H1 (cell line): ENCODE measurements around the gene FGF1. TPM values are rescaled to one million over a fixed set of nuclear protein-coding genes. Genes with fewer than 3 reads are reported as not detected.

Source experiments
- CTCF ChIA-PET: fragments of 300-600 bp; sonication (Branson Sonifier 250); formaldehyde crosslinking; loops from one replicate; lab custom pipeline; 2021; ENCODE audit not compliant: partially characterized antibody; lab: Charles Lee
- POLR2A ChIA-PET: fragments of 300-600 bp; sonication (Branson Sonifier 250); formaldehyde crosslinking; loops from one replicate; lab custom pipeline; 2021; ENCODE audit warnings: inconsistent platforms; ENCODE audit not compliant: partially characterized antibody; lab: Charles Lee
- DNase-seq, 2 experiments: peaks; one replicate each; pipeline versions ENCODE4 v3.0.0 to v3.0.0-alpha.2; 2010 to 2022; ENCODE audit warnings: low spot score in 2 of 2, low read depth in 1 of 2, mixed read lengths in 1 of 2
- FAIRE-seq: peaks from 2 replicates; lab custom pipeline; 2011; peaks lifted over from hg19 to GRCh38; lab: Jason Lieb, UNC
- H2AFZ ChIP-seq: 2 replicates; pipeline ENCODE4 v1.8.1; 2012; ENCODE audit warnings: low read length, inconsistent platforms
- H2AK5ac ChIP-seq: 2 replicates; pipeline ENCODE4 v1.6.1; 2013; ENCODE audit warnings: low read depth, low read length
- H2BK120ac ChIP-seq: replicated peaks from 2 replicates; pipeline ENCODE3; 2013; ENCODE audit warnings: low read depth, low read length, inconsistent platforms
- H2BK12ac ChIP-seq: 2 replicates; pipeline ENCODE4 v1.6.1; 2013; ENCODE audit warnings: low read depth, low read length
- H2BK15ac ChIP-seq: 2 replicates; pipeline ENCODE4 v1.6.1; 2013; ENCODE audit warnings: low read length
- H2BK20ac ChIP-seq: 2 replicates; pipeline ENCODE4 v1.6.1; 2013; ENCODE audit warnings: low read length
- H2BK5ac ChIP-seq: 2 replicates; pipeline ENCODE4 v1.6.1; 2013; ENCODE audit warnings: low read depth, low read length
- H3K14ac ChIP-seq: 2 replicates; pipeline ENCODE4 v1.6.1; 2013; ENCODE audit warnings: inconsistent platforms; ENCODE audit not compliant: insufficient read length
- H3K18ac ChIP-seq: 2 replicates; pipeline ENCODE4 v1.6.1; 2013; ENCODE audit warnings: low read length; ENCODE audit errors: extremely low read depth
- H3K23ac ChIP-seq: 2 replicates; pipeline ENCODE4 v1.6.1; 2013; ENCODE audit warnings: inconsistent platforms; ENCODE audit not compliant: insufficient read length
- H3K23me2 ChIP-seq: 2 replicates; pipeline ENCODE4 v1.6.1; 2013; ENCODE audit warnings: low read depth, low read length
- H3K27ac ChIP-seq: 2 replicates; pipeline ENCODE4 v1.6.1; 2011; ENCODE audit warnings: low read depth, low read length, inconsistent platforms
- H3K27me3 ChIP-seq, 4 experiments: replicated peaks in 1 of 4; 1 replicate in 1 of 4; 2 replicates in 3 of 4; pipeline versions ENCODE4 v1.6.1 to v1.8.1; 2011 to 2013; ENCODE audit warnings: low read length in 3 of 4, mild to moderate bottlenecking in 3 of 4, inconsistent platforms in 2 of 4, mixed read lengths in 2 of 4, moderate library complexity in 1 of 4; ENCODE audit not compliant: control insufficient read depth in 3 of 4, insufficient read depth in 3 of 4; ENCODE audit errors: extremely low read depth in 1 of 4
- H3K36me3 ChIP-seq, 4 experiments: 2 replicates each; pipeline versions ENCODE4 v1.6.1 to v1.8.1; 2011 to 2013; ENCODE audit warnings: mild to moderate bottlenecking in 4 of 4, low read length in 3 of 4, moderate library complexity in 2 of 4, control low read depth in 1 of 4, inconsistent platforms in 1 of 4; ENCODE audit not compliant: insufficient read depth in 4 of 4, control insufficient read depth in 2 of 4
- H3K4ac ChIP-seq: replicated peaks from 2 replicates; pipeline ENCODE3; 2013; ENCODE audit warnings: low read length, low read depth, mixed read lengths, inconsistent platforms; ENCODE audit not compliant: insufficient read length
- H3K4me1 ChIP-seq, 4 experiments: replicated peaks in 1 of 4; 1 replicate in 1 of 4; 2 replicates in 3 of 4; pipeline versions ENCODE4 v1.6.1 to v1.8.1; 2011 to 2013; ENCODE audit warnings: low read length in 3 of 4, inconsistent platforms in 2 of 4, mixed read lengths in 1 of 4; ENCODE audit not compliant: insufficient read depth in 4 of 4, control insufficient read depth in 3 of 4
- H3K4me2 ChIP-seq, 2 experiments: 2 replicates each; pipeline versions ENCODE4 v1.6.1 to v1.8.1; 2011 to 2013; ENCODE audit warnings: low read depth in 2 of 2, low read length in 2 of 2, control low read depth in 1 of 2, inconsistent platforms in 1 of 2, mild to moderate bottlenecking in 1 of 2; ENCODE audit not compliant: insufficient read depth in 1 of 2
- H3K4me3 ChIP-seq, 4 experiments: fragments of 200-600, 300-600 bp in 1 of 4; sonication (generic), shearing (Covaris generic), sonication (Bioruptor Twin) in 1 of 4; 2 replicates each; pipeline versions ENCODE4 v1.5.1 to v1.8.1; 2011 to 2016; ENCODE audit warnings: low read length in 4 of 4, low read depth in 3 of 4, control low read depth in 2 of 4, inconsistent platforms in 2 of 4, mild to moderate bottlenecking in 2 of 4, mixed read lengths in 1 of 4, moderate library complexity in 1 of 4; ENCODE audit not compliant: insufficient read depth in 2 of 4; ENCODE audit errors: extremely low read depth in 1 of 4
- H3K56ac ChIP-seq: replicated peaks from 2 replicates; pipeline ENCODE3; 2013; ENCODE audit warnings: low read depth, mild to moderate bottlenecking, mixed read lengths, low read length, inconsistent platforms; ENCODE audit not compliant: insufficient read length
- H3K79me1 ChIP-seq: 2 replicates; pipeline ENCODE4 v1.6.1; 2013; ENCODE audit warnings: low read depth, low read length, control low read depth
- H3K79me2 ChIP-seq, 2 experiments: 2 replicates each; pipeline versions ENCODE4 v1.6.1 to v1.8.1; 2012 to 2013; ENCODE audit warnings: low read length in 2 of 2, mild to moderate bottlenecking in 2 of 2, inconsistent platforms in 1 of 2; ENCODE audit not compliant: insufficient read depth in 2 of 2, control insufficient read depth in 1 of 2
- H3K9ac ChIP-seq, 4 experiments: replicated peaks in 1 of 4; 1 replicate in 1 of 4; 2 replicates in 3 of 4; pipeline versions ENCODE4 v1.6.1 to v1.8.1; 2011 to 2013; ENCODE audit warnings: low read depth in 3 of 4, low read length in 3 of 4, control low read depth in 2 of 4, mild to moderate bottlenecking in 2 of 4, moderate library complexity in 2 of 4, inconsistent platforms in 1 of 4; ENCODE audit errors: extremely low read depth in 1 of 4
- H3K9me3 ChIP-seq, 2 experiments: 2 replicates each; pipeline versions ENCODE4 v1.6.1 to v1.8.1; 2012 to 2013; ENCODE audit warnings: mild to moderate bottlenecking in 2 of 2, moderate library complexity in 2 of 2, control low read depth in 1 of 2, inconsistent platforms in 1 of 2, low read depth in 1 of 2, low read length in 1 of 2, mixed read lengths in 1 of 2; ENCODE audit not compliant: insufficient read depth in 2 of 2
- H4K20me1 ChIP-seq, 2 experiments: replicated peaks in 1 of 2; 2 replicates each; pipeline versions ENCODE3 to v1.8.1; 2011 to 2013; ENCODE audit warnings: inconsistent platforms in 2 of 2, low read length in 2 of 2, mild to moderate bottlenecking in 1 of 2; ENCODE audit not compliant: insufficient read depth in 2 of 2, control insufficient read depth in 1 of 2
- H4K5ac ChIP-seq: 2 replicates; pipeline ENCODE4 v1.6.1; 2013; ENCODE audit warnings: low read length, low read depth, mixed read lengths, inconsistent platforms; ENCODE audit not compliant: insufficient read length
- H4K8ac ChIP-seq: 2 replicates; pipeline ENCODE4 v1.8.0; 2013; ENCODE audit warnings: mild to moderate bottlenecking, moderate library complexity, low read length, inconsistent platforms; ENCODE audit not compliant: insufficient read depth; ENCODE audit errors: extremely low read depth
- H4K91ac ChIP-seq: replicated peaks from 2 replicates; pipeline ENCODE3; 2013; ENCODE audit warnings: low read length, mixed read lengths, inconsistent platforms; ENCODE audit not compliant: insufficient read length
- CTCF ChIP-seq, 3 experiments: IDR thresholded peaks; 1 replicate in 2 of 3; 2 replicates in 1 of 3; pipeline versions ENCODE4 v1.5.1 to v1.6.1; 2011; ENCODE audit warnings: low read length in 3 of 3, mild to moderate bottlenecking in 3 of 3, inconsistent platforms in 2 of 3, low read depth in 1 of 3, moderate library complexity in 1 of 3; ENCODE audit not compliant: insufficient read depth in 1 of 3; ENCODE audit errors: control extremely low read depth in 1 of 3
- EZH2 ChIP-seq: fragments of 200-600 bp; sonication (generic); IDR thresholded peaks from 2 replicates; pipeline ENCODE4 v1.7.1; 2012; ENCODE audit warnings: low read depth, mild to moderate bottlenecking, moderate library complexity, low read length, inconsistent platforms; ENCODE audit not compliant: severe bottlenecking
- SIRT6 ChIP-seq: IDR thresholded peaks from one replicate; pipeline ENCODE4 v1.7.1; 2012; ENCODE audit warnings: low read length, inconsistent platforms
- WGBS, 2 experiments: shearing (Covaris generic) in 1 of 2; methylation state at CpG; one replicate each; pipeline versions ENCODE4 v1.1.6 to v1.1.7; 2013 to 2015; ENCODE audit warnings: low lambda C conversion rate in 2 of 2, mixed read lengths in 2 of 2, inconsistent platforms in 1 of 2, low coverage in 1 of 2, missing lambda C conversion rate in 1 of 2; ENCODE audit not compliant: insufficient replicate concordance in 2 of 2, insufficient coverage in 1 of 2, insufficient read length in 1 of 2; ENCODE audit errors: extremely low coverage in 1 of 2, missing lambda C conversion rate in 1 of 2; 5-methylcytosine and 5-hydroxymethylcytosine counted together
- polyA plus RNA-seq, 7 experiments: library from polyadenylated mRNA; depleted of rRNA in 3 of 7; stranded (reverse) in 5 of 7; unstranded in 2 of 7; fragments of >200 nt in 5 of 7; fragments of 200-250 nt in 2 of 7; gene quantifications; 1 replicate in 5 of 7; 2 replicates in 1 of 7; 4 replicates in 1 of 7; pipeline versions ENCODE4 v1.2.1 to v1.2.3, GENCODE V29; 2011 to 2013; ENCODE audit warnings: missing spikeins in 2 of 7, mixed read lengths in 2 of 7
- total RNA-seq: library from RNA; stranded (reverse); fragmentation: NEBNext Ultra II Directional; extraction: Animal tissue kit (Norgen Biotek cat#: 25700); gene quantifications from 2 replicates; pipeline ENCODE4 v1.2.1, GENCODE V29; 2021

The FGF1 gene
- total and polyA plus RNA-seq, 2 of the 8 experiments (the other 6 are each of a cell fraction or from before 2014, with no cell fraction given): 0.30 to 0.50 TPM

GRCh38 chr5:142644640-142645361 is 41.1 kb downstream of the FGF1 start:
- Histone ChIP-seq H3K4ac (no peak overlapping the region), H2AK5ac (no peak overlapping the region), H4K20me1 (no peaks in the 10 kb centered on the region), H3K9ac (no peak overlapping the region), H3K4me2 (no peak overlapping the region), H4K5ac (no peak overlapping the region), H3K18ac (no peak overlapping the region; the same call in 1 of the 2 replicates), H3K4me1 (no peaks in the 10 kb centered on the region), H2BK20ac (no peak overlapping the region; the same call in 1 of the 2 replicates), H3K14ac (no peak overlapping the region), H3K79me2 (no peaks in the 10 kb centered on the region), H2AFZ (no peak overlapping the region), H2BK5ac (no peak overlapping the region), H3K27ac (no peak overlapping the region), H3K9me3 (no peaks in the 10 kb centered on the region), H3K4me3 (no peak overlapping the region), H4K8ac (no peak overlapping the region), H3K79me1 (no peaks in the 10 kb centered on the region), H3K23me2 (no peaks in the 10 kb centered on the region), H2BK15ac (no peak overlapping the region), H3K23ac (no peak overlapping the region), H3K56ac (no peak overlapping the region), H3K27me3 (no peaks in the 10 kb centered on the region), H2BK120ac (no peak overlapping the region), H2BK12ac (no peak overlapping the region), H4K91ac (no peak overlapping the region), H3K36me3 (no peaks in the 10 kb centered on the region)
- DNase-seq (no peak), FAIRE-seq (no peak)
- POLR2A ChIA-PET: interaction anchor here (1.2 kb wide), 1 partner anchor 58 kb away, joined by 4 read pairs; no protein-coding TSS in a partner anchor
- CTCF ChIA-PET: interaction anchor here (0.6 to 8.2 kb wide), 19 partner anchors 9 to 1123 kb away, joined by 3 to 81 read pairs (median 4); partner anchors contain the start of gene FGF1
- TF ChIP-seq CTCF (IDR thresholded peaks at IDR 0.05; ENCODE audit: control extremely low read depth in 1 of 3, insufficient read depth in 1 of 3, low read depth in 1 of 3, low read length in 3 of 3) (no peak), SIRT6 (no peak), EZH2 (no peak)
- WGBS, 2 experiments: 88% methylated on average over 10 of the region's 10 CpGs; no CpG with 5 or more reads in 1 of the 2 experiments
